Adipocyte (in vitro differentiated cells): ENCODE data around the gene KCNK15.

ENCODE experiments used
- DNase-seq: peaks from one replicate; pipeline ENCODE4 v3.0.0-alpha.2; 2015; ENCODE audit warnings: low read depth
- H3K27me3 ChIP-seq: replicated peaks from 2 replicates; pipeline ENCODE4 v1.7.0; 2013; ENCODE audit warnings: mild to moderate bottlenecking, low read length, moderate library complexity; ENCODE audit not compliant: control insufficient read depth, insufficient read depth
- H3K36me3 ChIP-seq: 2 replicates; pipeline ENCODE4 v1.7.0; 2013; ENCODE audit warnings: low read length, mild to moderate bottlenecking, moderate library complexity; ENCODE audit not compliant: control insufficient read depth, insufficient read depth, severe bottlenecking
- H3K4me1 ChIP-seq: 2 replicates; pipeline ENCODE4 v1.7.0; 2013; ENCODE audit warnings: mild to moderate bottlenecking, low read length, moderate library complexity; ENCODE audit not compliant: control insufficient read depth, insufficient read depth
- H3K4me3 ChIP-seq: 2 replicates; pipeline ENCODE4 v1.7.0; 2013; ENCODE audit warnings: mild to moderate bottlenecking, low read length, moderate library complexity
- H3K9ac ChIP-seq: 2 replicates; pipeline ENCODE4 v1.7.0; 2013; ENCODE audit warnings: mild to moderate bottlenecking, low read length, moderate library complexity
- H3K9me3 ChIP-seq: 2 replicates; pipeline ENCODE4 v1.7.0; 2013; ENCODE audit warnings: mild to moderate bottlenecking, low read length, moderate library complexity; ENCODE audit not compliant: control insufficient read depth

Gene KCNK15

DNA sequence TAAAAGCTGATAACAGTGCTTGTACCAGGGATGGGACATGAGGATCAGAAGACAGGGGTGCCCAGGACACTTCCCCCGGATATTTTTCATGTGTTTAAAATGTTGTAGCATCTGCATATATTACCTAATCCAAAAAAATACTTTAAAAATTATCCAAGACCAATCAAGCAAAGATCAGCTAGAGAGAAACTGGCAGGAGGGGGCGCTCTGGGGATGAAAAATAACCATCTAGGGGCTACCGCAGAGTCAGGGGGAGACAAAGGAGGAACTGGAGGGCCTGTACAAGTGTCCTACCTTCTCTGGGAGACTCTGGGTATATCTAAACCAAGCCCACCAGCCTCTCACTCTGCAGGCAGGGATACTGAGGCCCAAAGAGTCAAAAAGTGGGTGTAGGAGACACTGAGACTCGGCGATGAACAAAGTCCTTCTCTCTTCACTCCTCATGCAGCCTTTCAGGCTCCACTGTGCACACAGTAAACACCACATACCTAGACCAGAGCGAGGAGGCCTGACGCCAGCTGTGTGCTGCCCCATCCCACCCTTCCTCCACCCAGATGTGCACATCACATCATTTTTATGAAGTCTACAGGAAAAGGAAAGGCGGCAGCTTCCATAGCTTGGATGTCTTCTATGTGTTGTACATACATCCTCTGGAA is 54.9 kb downstream of the KCNK15 start:
- no peak for DNase-seq
- H3K27me3 ChIP-seq, result peaks cover 49% of the 10 kb centered on the region

More for the DNA sequence above, 54.9 kb downstream of the KCNK15 start:
- H3K9ac ChIP-seq, result no peak overlapping the region
- H3K4me1 ChIP-seq, result no peaks in the 10 kb centered on the region
- no peaks in the 10 kb centered on the region for H3K36me3 ChIP-seq
- H3K4me3 ChIP-seq, result no peak overlapping the region
- no peaks in the 10 kb centered on the region for H3K9me3 ChIP-seq
